Vagina (tissue), 2 donors: ENCODE results near the gene KATNB1.

ENCODE experiments used
- CTCF ChIP-seq, 3 experiments: fragments of 450-650 bp in 2 of 3; fragments of 200-600 bp in 1 of 3; sonication (generic) in 1 of 3; IDR thresholded peaks; one replicate each; pipeline ENCODE4 v1.5.1; 2017 to 2019; ENCODE audit warnings: antibody characterized with exemption in 3 of 3, mild to moderate bottlenecking in 2 of 3, moderate library complexity in 2 of 3
- POLR2A ChIP-seq, 2 donors: fragments of 450-650 bp; IDR thresholded peaks; one replicate each; pipeline ENCODE4 v1.6.1; 2017; ENCODE audit warnings: antibody characterized with exemption in 2 of 2, mild to moderate bottlenecking in 2 of 2, moderate library complexity in 2 of 2

- no peak for TF ChIP-seq CTCF (IDR thresholded peaks at IDR 0.05)
- TF ChIP-seq POLR2A (IDR thresholded peaks at IDR 0.05) = no peak
Measured at GRCh38 chr16:57781349-57781740, 45.8 kb downstream of the KATNB1 start.
